Fibroblast of lung (primary cell): ENCODE data around the gene USPL1.

ENCODE experiments used
- CTCF ChIP-seq, 2 donors: IDR thresholded peaks in 1 of 2; conservative IDR thresholded peaks in 1 of 2; 1 replicate in 1 of 2; 2 replicates in 1 of 2; pipeline ENCODE4 v1.5.1; 2011 to 2012; ENCODE audit warnings: low read length in 2 of 2, control low read depth in 1 of 2, inconsistent platforms in 1 of 2, low read depth in 1 of 2, mild to moderate bottlenecking in 1 of 2
- EZH2 ChIP-seq: IDR thresholded peaks from 2 replicates; pipeline ENCODE4 v1.5.1; 2012; ENCODE audit warnings: low read length, control low read depth, mild to moderate bottlenecking; ENCODE audit errors: missing control alignments

GRCh38 chr13:30615481-30615865 lies 2.2 kb upstream of the USPL1 start:
- TF ChIP-seq CTCF (conservative IDR thresholded peaks at IDR 0.05 in 1 of 2, IDR thresholded peaks at IDR 0.05 in 1 of 2; ENCODE audit: low read depth in 1 of 2, low read length in 2 of 2) (no peak), EZH2 (no peak)
